SU-DHL-6 (cell line): ENCODE data around the gene FYB1.

Experiments used
- H2AFZ ChIP-seq: fragments of 200-600 bp; sonication (generic); 2 replicates; pipeline ENCODE4 v1.6.1; 2014; ENCODE audit warnings: low read depth, mild to moderate bottlenecking, moderate library complexity, mixed read lengths, antibody characterized with exemption, low read length; ENCODE audit not compliant: severe bottlenecking
- H3F3A ChIP-seq: fragments of 200-600 bp; shearing (Covaris generic); 2 replicates; pipeline ENCODE4 v1.6.0; 2016; ENCODE audit warnings: antibody characterized with exemption, mild to moderate bottlenecking; ENCODE audit not compliant: insufficient read depth
- H3K27ac ChIP-seq: fragments of 200-600 bp; sonication (generic); 2 replicates; pipeline ENCODE4 v1.5.1; 2016; ENCODE audit warnings: low read depth, mild to moderate bottlenecking, low read length, moderate library complexity, mixed read lengths
- H3K27me3 ChIP-seq: fragments of 200-600 bp; sonication (generic), shearing (Covaris generic); 2 replicates; pipeline ENCODE4 v1.6.0; 2014; ENCODE audit warnings: mild to moderate bottlenecking, low read length
- H3K36me3 ChIP-seq: fragments of 200-600 bp; sonication (generic); 2 replicates; pipeline ENCODE4 v1.6.1; 2014; ENCODE audit warnings: mild to moderate bottlenecking, low read length, mixed read lengths
- H3K4me2 ChIP-seq: fragments of 300-600, 200-600 bp; shearing (Covaris generic), sonication (generic); 2 replicates; pipeline ENCODE4 v1.6.0; 2014; ENCODE audit warnings: low read length, low read depth, mild to moderate bottlenecking; ENCODE audit not compliant: poor library complexity, severe bottlenecking
- H3K4me3 ChIP-seq: fragments of 200-600 bp; sonication (generic); 2 replicates; pipeline ENCODE4 v1.5.1; 2014; ENCODE audit warnings: antibody characterized with exemption, low read length, mild to moderate bottlenecking, mixed read lengths; ENCODE audit not compliant: insufficient read depth, poor library complexity, severe bottlenecking
- H3K79me2 ChIP-seq: fragments of 200-600 bp; sonication (generic); 2 replicates; pipeline ENCODE4 v1.6.1; 2014; ENCODE audit warnings: mild to moderate bottlenecking, low read length, moderate library complexity; ENCODE audit not compliant: insufficient read depth
- H3K9ac ChIP-seq: fragments of 200-600 bp; sonication (generic); 2 replicates; pipeline ENCODE4 v1.7.0; 2014; ENCODE audit warnings: mild to moderate bottlenecking, low read length
- H3K9me2 ChIP-seq: fragments of 200-600 bp; sonication (generic); replicated peaks from 2 replicates; pipeline ENCODE4 v1.6.1; 2014; ENCODE audit warnings: low read length; ENCODE audit not compliant: insufficient read depth
- H3K9me3 ChIP-seq: fragments of 200-600 bp; sonication (generic); 2 replicates; pipeline ENCODE4 v1.6.1; 2014; ENCODE audit warnings: low read length, mixed read lengths; ENCODE audit not compliant: insufficient read depth
- H4K20me1 ChIP-seq: fragments of 200-600 bp; sonication (generic); 2 replicates; pipeline ENCODE4 v1.6.1; 2014; ENCODE audit warnings: low read depth, mild to moderate bottlenecking, antibody characterized with exemption, low read length, moderate library complexity, mixed read lengths
- EZH2phosphoT487 ChIP-seq: fragments of 200-600 bp; sonication (generic), shearing (Covaris generic); conservative IDR thresholded peaks from 2 replicates; pipeline ENCODE4 v1.6.1; 2018; ENCODE audit warnings: mild to moderate bottlenecking, antibody characterized with exemption, low read length, moderate library complexity, mixed read lengths
- TF ChIP-seq, protein P1 (sequence below): fragments of 200-600 bp; sonication (generic); IDR thresholded peaks from one replicate; pipeline ENCODE4 v1.5.1; 2017; ENCODE audit warnings: antibody characterized with exemption, mild to moderate bottlenecking, low read length, moderate library complexity; ENCODE audit not compliant: insufficient read depth, poor library complexity, severe bottlenecking

The FYB1 gene

DNA sequence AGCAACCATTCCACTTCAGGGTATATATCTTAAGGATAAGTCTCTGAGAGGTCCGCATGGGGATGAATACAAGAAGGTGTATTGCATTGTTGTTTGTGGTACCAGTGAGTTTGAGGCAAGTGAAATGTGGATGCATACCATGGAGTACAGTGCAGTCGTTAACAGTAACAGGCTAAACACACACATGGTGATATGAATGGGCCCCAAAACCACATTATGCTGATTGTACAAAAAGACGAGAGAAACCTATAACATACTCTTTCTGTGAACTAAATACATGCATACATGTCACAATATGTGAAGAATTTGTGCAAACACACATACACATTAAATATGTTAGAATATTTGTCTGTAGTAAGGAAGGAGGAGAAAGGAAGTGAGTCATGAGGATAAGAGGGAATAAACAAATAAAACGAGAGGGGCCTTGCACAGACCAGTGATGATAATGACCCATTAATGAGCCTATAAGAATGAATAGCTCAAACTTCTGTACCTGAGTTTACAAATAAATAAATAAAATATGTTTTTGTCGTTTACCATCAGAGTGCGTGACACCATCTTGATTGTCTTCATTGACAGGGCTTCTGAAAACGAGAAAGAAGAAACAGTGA, 78.7 kb downstream of the FYB1 start:
- Histone ChIP-seq H3K27ac (no peak overlapping the region), H3K9me2 (no peaks in the 10 kb centered on the region), H3K79me2 (no peaks in the 10 kb centered on the region), H3K4me3 (no peak overlapping the region), H3K9ac (no peak overlapping the region), H3K9me3 (no peaks in the 10 kb centered on the region), H3K4me2 (no peak overlapping the region), H3F3A (no peaks in the 10 kb centered on the region), H2AFZ (no peak overlapping the region), H4K20me1 (no peaks in the 10 kb centered on the region), H3K27me3 (no peaks in the 10 kb centered on the region), H3K36me3 (no peaks in the 10 kb centered on the region)
- TF ChIP-seq, protein P1, sequence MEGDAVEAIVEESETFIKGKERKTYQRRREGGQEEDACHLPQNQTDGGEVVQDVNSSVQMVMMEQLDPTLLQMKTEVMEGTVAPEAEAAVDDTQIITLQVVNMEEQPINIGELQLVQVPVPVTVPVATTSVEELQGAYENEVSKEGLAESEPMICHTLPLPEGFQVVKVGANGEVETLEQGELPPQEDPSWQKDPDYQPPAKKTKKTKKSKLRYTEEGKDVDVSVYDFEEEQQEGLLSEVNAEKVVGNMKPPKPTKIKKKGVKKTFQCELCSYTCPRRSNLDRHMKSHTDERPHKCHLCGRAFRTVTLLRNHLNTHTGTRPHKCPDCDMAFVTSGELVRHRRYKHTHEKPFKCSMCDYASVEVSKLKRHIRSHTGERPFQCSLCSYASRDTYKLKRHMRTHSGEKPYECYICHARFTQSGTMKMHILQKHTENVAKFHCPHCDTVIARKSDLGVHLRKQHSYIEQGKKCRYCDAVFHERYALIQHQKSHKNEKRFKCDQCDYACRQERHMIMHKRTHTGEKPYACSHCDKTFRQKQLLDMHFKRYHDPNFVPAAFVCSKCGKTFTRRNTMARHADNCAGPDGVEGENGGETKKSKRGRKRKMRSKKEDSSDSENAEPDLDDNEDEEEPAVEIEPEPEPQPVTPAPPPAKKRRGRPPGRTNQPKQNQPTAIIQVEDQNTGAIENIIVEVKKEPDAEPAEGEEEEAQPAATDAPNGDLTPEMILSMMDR: no peak
- no peak for TF ChIP-seq EZH2phosphoT487

DNA sequence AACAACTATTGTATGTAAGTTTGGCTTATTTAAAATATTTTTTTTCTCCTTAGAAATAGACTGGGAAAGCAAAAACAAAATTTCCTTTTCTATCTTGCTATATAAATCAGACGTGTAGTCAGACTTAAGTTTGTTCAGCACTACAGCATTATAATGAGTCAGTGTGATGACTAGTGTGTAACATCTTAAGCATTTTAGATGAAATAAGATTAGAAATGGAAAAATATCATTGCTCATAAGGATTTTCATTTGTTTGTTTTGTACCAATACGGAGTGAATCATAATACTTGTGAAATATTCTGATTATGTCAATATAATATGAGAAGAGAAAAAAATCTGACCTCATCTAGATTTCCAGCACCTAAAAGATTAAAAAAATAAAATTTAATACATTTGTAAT, 80.5 kb downstream of the FYB1 start:
- Histone ChIP-seq H3K4me3 (no peak overlapping the region), H4K20me1 (no peaks in the 10 kb centered on the region), H3K9me2 (no peaks in the 10 kb centered on the region), H3K27me3 (0 out of 2 replicates have a peak, but pooled peaks cover 3% of the 10 kb centered on the region), H3K9ac (no peak overlapping the region), H2AFZ (no peak overlapping the region), H3K79me2 (no peaks in the 10 kb centered on the region), H3K4me2 (no peak overlapping the region), H3K9me3 (no peaks in the 10 kb centered on the region), H3K27ac (no peak overlapping the region), H3K36me3 (no peaks in the 10 kb centered on the region), H3F3A (no peaks in the 10 kb centered on the region)
- TF ChIP-seq, protein P1: no peak
- TF ChIP-seq EZH2phosphoT487: no peak

DNA sequence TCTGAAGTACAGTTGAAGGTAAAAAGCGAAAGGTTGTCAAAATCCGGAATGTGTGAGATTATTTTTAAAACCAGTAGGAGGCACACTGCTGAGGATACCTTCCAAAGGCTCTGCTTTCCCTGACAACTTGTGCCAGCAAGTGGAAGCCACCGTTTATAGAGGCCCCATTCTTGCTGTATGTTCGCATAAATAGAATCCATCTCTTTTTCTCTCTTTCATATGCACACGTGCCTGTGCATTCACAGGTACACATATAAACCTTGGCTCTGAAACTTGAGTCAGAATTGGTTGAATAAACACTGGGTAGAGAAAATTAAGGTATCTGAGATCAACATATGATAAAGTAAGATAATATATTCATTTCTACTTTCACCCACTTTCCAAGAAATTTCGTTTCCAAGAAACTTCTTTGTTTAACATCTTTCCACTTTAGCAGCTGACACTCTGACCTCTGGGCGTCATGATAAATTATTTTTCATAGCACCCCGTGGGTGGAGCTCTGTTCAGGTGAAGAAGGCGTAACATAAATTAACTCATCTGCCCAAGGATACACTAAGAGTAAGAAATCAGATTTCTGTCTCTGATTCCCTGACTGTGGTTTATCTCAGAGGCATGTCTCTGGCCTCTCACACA, 81.4 kb downstream of the FYB1 start:
- H3K79me2 ChIP-seq: no peaks in the 10 kb centered on the region
- H3K9me2 ChIP-seq: no peaks in the 10 kb centered on the region
- 0 out of 2 replicates have a peak, but pooled peaks cover 3% of the 10 kb centered on the region for H3K27me3 ChIP-seq
- no peak overlapping the region for H3K4me3 ChIP-seq
- no peaks in the 10 kb centered on the region for H3K36me3 ChIP-seq
- no peak overlapping the region for H2AFZ ChIP-seq
- no peaks in the 10 kb centered on the region for H3K9me3 ChIP-seq
- TF ChIP-seq, protein P1: no peak
- no peak for TF ChIP-seq EZH2phosphoT487
- H3F3A ChIP-seq: no peaks in the 10 kb centered on the region
- H3K4me2 ChIP-seq: no peak overlapping the region
- H4K20me1 ChIP-seq: no peaks in the 10 kb centered on the region
- H3K27ac ChIP-seq: no peak overlapping the region
- no peak overlapping the region for H3K9ac ChIP-seq
